ENCODE measurements around the gene HNRNPA1L2. TPM values are rescaled to one million over a fixed set of nuclear protein-coding genes. Genes with fewer than 3 reads are reported as not detected.
"Not testable (repeated sequence)": the region's sequence is repeated elsewhere in the genome, so short reads cannot be mapped to it uniquely, and the experiment has no call there.

Gene HNRNPA1L2
- polyA plus RNA-seq, 1 experiment, result 11.6 TPM

GRCh38 chr13:52599848-52600603 lies 42.2 kb upstream of the HNRNPA1L2 start:
- Histone ChIP-seq H3K27ac (ENCODE audit: low read depth, low read length) (peak overlapping the region; percentile 77), H3K9me3 (ENCODE audit: control insufficient read depth, insufficient read depth, low read length) (no peaks in the 10 kb centered on the region), H3K27me3 (ENCODE audit: control insufficient read depth, insufficient read depth, low read length) (no peaks in the 10 kb centered on the region), H3K4me3 (ENCODE audit: low read depth, low read length) (peak overlapping the region; percentile 65)
- ChIA-PET CTCF (interaction anchor here (0.6 to 1.0 kb wide), 3 partner anchors 65 to 368 kb away, joined by 3 to 4 read pairs (median 3); no protein-coding TSS in a partner anchor), POLR2A (interaction anchor here (0.6 to 1.9 kb wide), 3 partner anchors 17 to 130 kb away, joined by 4 to 8 read pairs (median 5); partner anchors contain the start of gene SUGT1)
- no peak for TF ChIP-seq CTCF (IDR thresholded peaks at IDR 0.05; ENCODE audit: low read depth, low read length)
- no peak for DNase-seq (ENCODE audit: low read depth, low spot score)

- no peak for TF ChIP-seq CTCF (IDR thresholded peaks at IDR 0.05; ENCODE audit: low read depth, low read length)
- H3K27ac ChIP-seq (ENCODE audit: low read depth, low read length), result no peak overlapping the region
- ChIA-PET POLR2A (interaction anchor here (1.9 kb wide), 1 partner anchor 51 kb away, joined by 8 read pairs; the partner anchor contains the start of gene SUGT1), CTCF (interaction anchor here (0.6 kb wide), 1 partner anchor 151 kb away, joined by 3 read pairs; no protein-coding TSS in a partner anchor)
- no peak for DNase-seq (ENCODE audit: low read depth, low spot score)
- H3K4me3 ChIP-seq (ENCODE audit: low read depth, low read length), result peak overlapping the region; percentile 65
- H3K9me3 ChIP-seq (ENCODE audit: control insufficient read depth, insufficient read depth, low read length), result no peaks in the 10 kb centered on the region
- H3K27me3 ChIP-seq (ENCODE audit: control insufficient read depth, insufficient read depth, low read length), result no peaks in the 10 kb centered on the region
Measured at GRCh38 chr13:52600666-52601065, 41.6 kb upstream of the HNRNPA1L2 start.

GRCh38 chr13:52603316-52603715 lies 38.9 kb upstream of the HNRNPA1L2 start:
- POLR2A ChIA-PET; H3K27ac ChIP-seq (ENCODE audit: low read depth, low read length); H3K27me3 ChIP-seq (ENCODE audit: control insufficient read depth, insufficient read depth, low read length); CTCF ChIA-PET; H3K4me3 ChIP-seq (ENCODE audit: low read depth, low read length); H3K9me3 ChIP-seq (ENCODE audit: control insufficient read depth, insufficient read depth, low read length); DNase-seq (ENCODE audit: low read depth, low spot score): not testable (repeated sequence)

GRCh38 chr13:52606126-52606525 lies 36.1 kb upstream of the HNRNPA1L2 start:
- H3K27me3 ChIP-seq (ENCODE audit: control insufficient read depth, insufficient read depth, low read length); DNase-seq (ENCODE audit: low read depth, low spot score); H3K4me3 ChIP-seq (ENCODE audit: low read depth, low read length); CTCF ChIA-PET; H3K27ac ChIP-seq (ENCODE audit: low read depth, low read length); H3K9me3 ChIP-seq (ENCODE audit: control insufficient read depth, insufficient read depth, low read length): not testable (repeated sequence)
- POLR2A ChIA-PET, result interaction anchor here (1.1 kb wide), 1 partner anchor 46 kb away, joined by 3 read pairs; no protein-coding TSS in a partner anchor

GRCh38 chr13:52606795-52607194 lies 35.4 kb upstream of the HNRNPA1L2 start:
- H3K9me3 ChIP-seq (ENCODE audit: control insufficient read depth, insufficient read depth, low read length); CTCF ChIA-PET; H3K4me3 ChIP-seq (ENCODE audit: low read depth, low read length); H3K27ac ChIP-seq (ENCODE audit: low read depth, low read length); DNase-seq (ENCODE audit: low read depth, low spot score); H3K27me3 ChIP-seq (ENCODE audit: control insufficient read depth, insufficient read depth, low read length): not testable (repeated sequence)
- POLR2A ChIA-PET, result interaction anchor here (1.1 kb wide), 1 partner anchor 45 kb away, joined by 3 read pairs; no protein-coding TSS in a partner anchor

- CTCF ChIA-PET, result interaction anchor here (0.8 to 4.2 kb wide), 6 partner anchors 45 to 543 kb away, joined by 3 to 46 read pairs (median 5); partner anchors contain the start of gene SUGT1
- not testable (repeated sequence) for H3K27me3 ChIP-seq (ENCODE audit: control insufficient read depth, insufficient read depth, low read length)
Measured at GRCh38 chr13:52608184-52608583, 34.0 kb upstream of the HNRNPA1L2 start.

More at GRCh38 chr13:52608184-52608583, 34.0 kb upstream of the HNRNPA1L2 start:
- H3K9me3 ChIP-seq (ENCODE audit: control insufficient read depth, insufficient read depth, low read length); H3K27ac ChIP-seq (ENCODE audit: low read depth, low read length); DNase-seq (ENCODE audit: low read depth, low spot score); POLR2A ChIA-PET; H3K4me3 ChIP-seq (ENCODE audit: low read depth, low read length): not testable (repeated sequence)

Data from AG04450 (cell line).